ENCODE results near the gene LCN15.
"Not testable (repeated sequence)": the region's sequence is repeated elsewhere in the genome, so short reads cannot be mapped to it uniquely, and the experiment has no call there.

The LCN15 gene

DNA sequence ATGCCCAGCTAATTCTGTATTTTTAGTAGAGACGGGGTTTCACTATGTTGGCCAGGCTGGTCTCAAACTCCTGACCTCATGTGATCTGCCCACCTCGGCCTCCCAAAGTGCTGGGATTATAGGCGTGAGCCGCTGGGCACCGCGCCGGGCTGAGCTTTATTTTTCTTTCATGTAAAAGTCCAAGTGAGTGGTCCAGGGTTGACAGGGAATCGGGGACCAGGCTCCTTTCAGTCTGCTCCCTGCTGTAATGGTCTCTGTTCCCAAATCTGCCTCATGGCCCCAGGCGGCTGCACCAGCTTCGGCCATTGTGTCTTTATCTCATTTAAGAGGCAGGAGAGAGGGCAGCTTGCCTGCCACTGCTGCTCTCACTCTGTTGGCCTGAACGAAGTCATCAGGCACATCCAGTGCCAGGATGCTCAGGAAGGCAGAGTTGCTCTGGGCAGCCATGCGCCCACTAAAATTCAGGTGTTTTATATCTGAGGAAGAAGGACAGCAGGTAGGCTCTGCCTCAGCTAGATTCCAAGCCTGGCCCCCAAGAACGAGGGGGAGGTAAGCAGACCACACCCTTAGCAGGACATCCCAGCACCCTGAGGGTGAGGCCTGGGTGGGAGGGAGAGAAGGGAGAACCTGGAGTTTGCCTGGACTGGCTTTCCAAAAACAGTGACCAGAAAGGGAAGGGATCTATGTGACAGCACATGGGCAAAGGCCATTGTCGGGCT, 30.1 kb upstream of the LCN15 start:
- no peak for DNase-seq (ENCODE audit: low read depth)

DNA sequence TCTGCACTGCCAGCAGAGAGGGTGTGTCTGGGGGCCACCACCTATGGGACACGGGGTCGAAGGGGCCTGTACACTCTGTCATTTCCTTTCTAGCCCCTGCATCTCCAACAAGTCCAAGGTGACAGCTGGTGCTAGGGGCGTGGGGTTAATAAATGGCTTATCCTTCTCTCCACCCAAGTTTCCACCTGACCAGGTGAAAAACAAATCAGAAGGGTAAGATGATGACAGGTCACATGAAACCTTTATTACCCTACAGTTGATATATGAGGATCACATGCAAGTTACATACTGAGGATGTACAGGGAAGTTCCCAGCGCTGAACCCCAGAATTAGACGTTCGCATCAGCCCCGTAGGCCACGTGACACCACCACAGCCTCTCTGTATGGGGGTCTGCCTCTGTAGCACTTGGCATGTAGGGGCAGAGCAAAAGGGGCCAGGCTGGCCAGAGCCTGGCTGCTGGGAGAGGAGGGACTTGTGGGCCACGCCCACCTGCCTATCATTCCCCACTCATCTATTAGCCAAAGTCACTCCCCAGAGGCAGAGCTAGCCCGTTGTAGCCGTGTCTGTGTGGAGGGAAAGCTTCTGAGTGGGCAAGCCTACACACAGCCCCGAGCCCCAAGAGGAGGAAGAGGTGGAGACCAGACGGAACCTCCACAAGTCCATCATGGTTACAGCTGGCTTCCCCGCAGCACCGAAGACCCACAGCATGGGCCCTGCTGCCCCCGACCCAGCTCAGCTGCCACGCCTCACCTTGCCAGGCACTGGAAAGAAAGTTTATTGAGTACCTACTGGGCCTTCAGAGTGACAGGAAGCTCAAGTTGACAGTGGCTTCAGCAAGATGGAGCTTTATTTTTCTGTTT, 29.0 kb upstream of the LCN15 start:
- peak; percentile 78 for DNase-seq (ENCODE audit: low read depth)

DNA sequence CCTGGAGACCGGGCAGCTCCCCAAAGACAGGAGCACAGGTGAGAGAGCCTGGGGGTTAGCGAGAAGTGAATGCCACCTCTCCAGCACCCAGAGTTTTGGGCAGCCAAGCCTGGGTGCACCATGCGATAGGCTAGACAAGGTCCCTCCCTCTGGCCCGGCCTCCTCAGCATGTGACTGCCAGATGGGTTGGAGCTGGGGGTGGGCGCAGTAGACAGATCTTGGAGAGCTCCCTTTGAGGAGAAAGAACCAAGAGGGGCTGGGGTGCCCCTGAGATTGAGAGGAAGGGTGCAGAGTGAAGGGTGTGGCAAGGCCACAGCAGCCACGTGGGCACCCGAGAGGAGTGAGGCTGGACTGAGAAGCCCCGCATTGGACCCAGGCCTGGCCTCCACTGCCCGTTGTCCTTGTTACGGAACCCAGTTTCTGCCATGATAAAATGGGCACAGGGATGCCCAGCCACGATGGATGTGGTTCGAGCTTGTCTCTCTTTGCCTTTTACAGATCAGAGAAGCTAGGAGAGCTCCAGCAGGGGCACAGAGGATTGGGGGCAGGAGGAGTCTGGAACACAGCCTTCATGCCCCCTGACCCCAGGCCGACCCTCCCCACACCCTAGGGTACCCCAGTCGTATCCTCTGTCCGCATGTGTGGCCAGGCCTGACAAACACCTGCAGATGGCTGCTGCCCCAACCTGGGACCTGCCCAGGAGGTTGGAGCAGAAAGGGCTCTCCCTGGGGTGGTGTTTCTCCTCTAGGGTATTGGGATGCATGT, 28.2 kb upstream of the LCN15 start:
- peak; percentile 52 for DNase-seq (ENCODE audit: low read depth)

DNA sequence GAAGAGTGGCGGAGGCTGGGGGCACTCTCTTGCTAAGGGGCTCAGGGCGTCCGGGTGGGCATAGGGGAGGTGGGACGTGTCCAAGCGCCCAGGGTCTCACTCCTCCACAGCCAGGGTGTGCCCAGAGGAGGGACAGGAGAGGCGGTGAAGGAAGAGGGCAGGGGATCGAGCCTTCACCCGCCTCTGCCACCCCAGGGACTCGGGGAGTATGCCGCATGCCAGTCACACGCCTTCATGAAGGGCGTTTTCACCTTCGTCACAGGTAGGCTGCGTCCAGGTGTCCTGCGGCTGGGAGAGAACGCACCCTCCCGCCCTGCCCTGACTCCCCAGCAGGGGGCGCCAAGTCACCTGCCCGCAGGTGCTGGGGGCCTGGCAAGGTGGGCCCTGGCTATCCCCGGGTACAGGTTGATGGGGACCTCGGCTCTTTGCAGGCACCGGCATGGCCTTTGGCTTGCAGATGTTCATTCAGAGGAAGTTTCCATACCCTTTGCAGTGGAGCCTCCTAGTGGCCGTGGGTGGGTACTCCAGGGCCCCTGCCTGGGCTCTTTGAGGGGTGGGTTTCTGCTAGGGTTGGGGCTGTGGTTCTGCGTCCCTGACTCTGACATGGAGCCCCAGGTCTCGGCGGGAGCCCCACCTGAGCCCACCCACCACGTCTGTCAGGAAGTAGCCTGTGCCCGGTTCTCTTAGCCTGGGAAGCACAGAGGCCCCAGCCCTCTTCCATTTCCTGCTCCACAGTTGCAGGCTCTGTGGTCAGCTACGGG, 27.4 kb upstream of the LCN15 start:
- peak; percentile 46 for DNase-seq (ENCODE audit: low read depth)

DNA sequence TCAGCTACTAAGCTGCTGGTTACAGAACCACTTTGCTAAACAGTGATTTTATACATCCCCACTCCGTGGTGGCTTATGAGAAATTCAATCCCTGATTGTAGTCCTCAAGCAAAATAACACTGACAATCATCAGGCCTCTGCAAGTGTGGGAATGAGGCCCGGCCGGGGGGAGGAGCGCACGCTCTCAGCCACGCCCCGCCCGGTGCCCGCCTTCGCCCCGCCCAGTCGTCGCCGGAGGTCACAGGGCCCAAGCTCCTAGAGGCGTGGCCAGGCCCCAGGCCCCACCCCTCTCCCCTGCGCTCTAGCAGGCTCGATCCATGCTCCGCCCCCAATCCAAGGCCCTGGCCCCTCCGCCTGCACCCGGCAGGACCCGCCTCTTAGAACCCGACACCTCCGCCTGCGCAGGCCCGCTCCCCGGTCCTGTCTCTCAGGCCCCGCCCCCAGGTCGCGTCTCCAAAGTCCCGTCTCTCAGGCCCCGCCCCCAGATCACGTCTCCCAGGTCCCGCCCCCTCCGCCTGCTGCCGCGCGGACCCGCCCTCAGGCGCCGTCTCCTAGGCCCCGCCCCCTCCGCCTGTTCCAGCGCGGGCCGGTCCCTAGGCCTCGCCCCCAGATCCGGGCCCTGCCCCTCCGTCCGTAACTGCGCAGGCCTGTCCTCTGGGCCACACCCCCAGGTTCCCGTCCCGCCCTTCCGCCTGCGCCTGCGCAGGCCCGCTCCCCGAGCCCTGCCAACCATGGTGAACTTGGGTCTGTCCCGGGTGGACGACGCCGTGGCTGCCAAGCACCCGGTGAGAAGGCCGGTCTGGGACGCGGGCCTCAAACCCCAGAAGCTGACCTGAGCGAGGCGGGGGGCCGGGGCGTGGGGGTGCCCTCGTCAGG, 26.6 kb upstream of the LCN15 start, which contains the start of gene TMEM141:
TMEM141 (plus strand) TSS at position 705 of the 876 bp plus-strand sequence; CDS start at position 732, 27 bp downstream.
- DNase-seq (ENCODE audit: low read depth): peak; percentile 99

DNA sequence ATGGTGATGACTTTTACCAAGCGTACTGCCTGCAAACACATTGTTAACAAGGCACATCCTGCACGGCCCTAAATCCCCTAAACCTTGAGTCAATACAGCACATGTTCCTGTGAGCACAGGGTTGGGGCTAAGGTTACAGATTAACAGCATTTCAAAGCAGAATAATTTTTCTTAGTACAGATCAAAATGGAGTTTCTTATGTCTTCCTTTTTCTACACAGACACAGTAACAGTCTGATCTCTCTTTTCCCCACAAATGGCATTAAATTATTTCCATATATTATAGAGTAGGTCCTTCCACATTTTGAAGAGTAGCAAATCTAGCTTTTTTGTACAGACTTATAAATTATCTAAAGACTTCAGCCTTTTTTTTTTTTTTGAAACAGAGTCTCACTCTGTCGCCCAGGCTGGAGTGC, 25.2 kb upstream of the LCN15 start:
- DNase-seq (ENCODE audit: low read depth): no peak

DNA sequence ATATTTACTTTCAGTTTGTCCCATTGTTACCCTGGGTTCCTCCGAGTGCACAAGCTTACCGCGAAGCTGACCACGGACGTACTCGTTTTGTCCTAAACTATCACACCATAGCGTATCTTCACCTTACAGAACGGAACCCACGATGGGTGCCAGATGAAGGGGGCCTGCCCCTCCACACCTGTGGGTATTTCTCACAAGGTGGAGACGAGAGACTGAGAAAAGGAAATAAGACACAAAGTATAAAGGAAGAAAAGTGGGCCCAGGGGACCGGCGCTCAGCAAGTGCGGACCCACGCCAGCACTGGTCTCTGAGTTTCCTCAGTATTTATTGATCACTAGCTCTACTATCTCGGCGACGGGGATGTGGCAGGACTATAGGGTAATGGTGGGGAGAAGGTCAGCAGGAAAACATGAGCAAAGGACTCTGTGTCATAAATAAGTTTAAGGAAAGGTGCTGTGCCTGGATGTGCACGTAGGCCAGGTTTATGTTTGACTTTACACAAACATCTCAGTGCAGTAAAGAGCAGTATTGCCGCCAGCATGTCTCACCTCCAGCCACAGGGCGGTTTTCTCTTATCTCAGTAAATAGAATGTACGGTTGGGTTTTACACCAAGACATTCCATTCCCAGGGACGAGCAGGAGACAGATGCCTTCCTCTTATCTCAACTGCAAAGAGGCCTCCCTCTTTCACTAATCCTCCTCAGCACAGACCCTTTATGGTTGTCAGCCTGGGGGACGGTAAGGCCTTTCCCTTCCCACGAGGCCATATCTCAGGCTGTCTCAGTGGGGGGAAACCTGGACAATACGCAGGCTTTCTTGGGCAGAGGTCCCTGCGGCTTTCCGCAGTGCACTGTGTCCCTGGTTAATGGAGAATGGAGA, 24.6 kb upstream of the LCN15 start:
- DNase-seq (ENCODE audit: low read depth): peak; percentile 96

DNA sequence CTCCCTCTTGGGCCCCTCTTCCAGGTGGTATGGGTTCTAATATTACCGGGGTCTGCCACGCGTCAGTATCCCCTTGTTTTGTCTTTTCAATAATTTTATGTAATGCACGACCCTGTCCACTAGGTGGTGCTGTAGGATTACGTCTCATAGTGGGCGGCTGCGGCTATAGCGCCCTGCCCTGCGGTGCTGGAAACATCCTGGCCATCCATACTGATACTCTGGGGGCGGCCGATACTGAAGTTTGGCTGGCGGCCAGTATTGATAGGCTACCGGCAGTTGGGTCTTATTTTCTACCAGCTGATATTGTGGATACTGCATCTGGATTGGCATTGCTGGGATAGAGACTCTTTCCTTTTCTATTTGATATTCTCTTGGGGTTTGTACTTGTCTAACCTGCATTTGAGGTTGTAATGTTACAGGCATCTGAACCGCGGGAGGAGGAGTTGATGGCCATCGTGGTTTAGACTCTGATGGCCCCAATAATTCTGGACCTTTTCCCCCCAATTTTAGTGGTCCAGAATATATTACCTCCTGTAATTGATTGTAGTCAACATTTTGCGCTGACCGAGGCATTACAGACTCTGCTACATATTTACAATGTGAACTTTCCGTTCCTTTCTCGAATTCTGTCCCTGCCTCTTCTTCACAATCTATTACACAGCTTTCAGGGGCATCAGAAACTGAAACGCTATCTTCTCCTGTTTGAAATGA, 23.5 kb upstream of the LCN15 start:
- peak; percentile 48 for DNase-seq (ENCODE audit: low read depth)

DNA sequence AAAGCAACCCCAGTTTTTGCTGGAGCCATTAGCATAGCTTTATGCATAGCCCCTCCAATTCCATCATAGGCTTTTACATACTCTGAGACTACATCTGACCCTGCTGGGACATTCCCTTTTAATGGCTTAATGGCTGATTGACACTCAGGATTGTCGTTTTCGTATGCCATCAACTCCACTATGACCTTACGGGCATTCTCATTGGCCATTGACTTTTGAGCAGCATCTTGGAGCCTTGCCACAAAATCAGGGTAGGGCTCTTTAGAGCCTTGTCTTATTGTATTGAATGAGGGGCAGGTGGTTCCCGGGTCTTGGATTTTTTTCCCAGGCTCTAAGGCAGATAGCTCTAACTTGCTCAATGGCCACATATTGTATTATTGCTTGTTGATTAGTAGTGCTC, 22.7 kb upstream of the LCN15 start:
- not testable (repeated sequence) for DNase-seq (ENCODE audit: low read depth)

DNA sequence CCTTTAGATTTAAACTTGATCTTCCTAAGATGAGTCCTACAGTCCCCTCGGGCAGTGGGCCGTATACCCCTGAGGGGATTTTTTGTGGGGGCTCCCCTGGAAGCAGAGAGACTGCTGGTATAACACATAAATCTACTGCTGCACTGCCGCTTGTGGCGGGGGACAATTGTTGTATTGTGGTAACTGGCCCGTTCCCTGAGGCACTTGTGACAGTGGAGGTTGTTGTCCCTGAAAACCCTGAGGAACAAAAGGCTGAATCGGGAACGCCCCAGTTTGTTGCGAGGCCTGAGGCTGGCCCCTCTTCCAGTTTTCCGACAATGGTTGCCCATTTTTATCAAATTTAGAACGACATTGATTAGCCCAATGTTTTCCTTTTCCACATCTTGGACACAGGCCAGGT, 22.1 kb upstream of the LCN15 start:
- no peak for DNase-seq (ENCODE audit: low read depth)

DNA sequence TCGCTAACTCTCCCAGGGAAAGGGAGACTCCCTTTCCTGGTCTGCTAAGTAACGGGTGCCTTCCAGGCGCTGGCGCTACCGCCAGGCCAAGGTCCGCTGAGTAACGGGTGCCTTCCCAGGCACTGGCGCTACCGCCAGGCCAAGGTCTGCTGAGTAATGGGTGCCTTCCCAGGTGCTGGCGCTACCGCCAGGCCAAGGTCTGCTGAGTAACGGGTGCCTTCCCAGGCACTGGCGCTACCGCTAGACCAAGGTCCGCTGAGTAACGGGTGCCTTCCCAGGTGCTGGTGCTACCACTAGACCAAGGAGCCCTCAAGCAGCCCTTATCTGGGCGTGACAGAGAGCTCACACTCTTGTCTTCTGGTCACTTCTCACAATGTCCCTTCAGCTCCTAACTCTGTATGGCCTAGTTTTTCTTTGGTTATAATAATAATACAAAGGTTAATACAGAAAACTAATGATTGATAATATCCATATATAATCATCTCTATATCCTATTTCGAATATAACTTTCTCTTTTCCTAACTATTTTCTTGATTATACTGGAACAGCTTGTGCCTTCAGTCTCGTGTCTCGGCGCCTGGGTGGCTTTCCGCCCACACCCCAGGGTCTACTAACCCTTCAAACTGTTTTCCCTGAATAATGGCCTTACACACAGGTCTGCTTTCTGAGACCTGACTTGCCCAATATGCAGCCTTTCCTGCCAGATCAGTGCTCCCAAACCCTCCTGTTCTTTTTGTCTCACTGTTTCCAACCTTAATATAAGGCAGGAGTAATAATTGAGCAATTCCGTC, 21.4 kb upstream of the LCN15 start:
- DNase-seq (ENCODE audit: low read depth): not testable (repeated sequence)

DNA sequence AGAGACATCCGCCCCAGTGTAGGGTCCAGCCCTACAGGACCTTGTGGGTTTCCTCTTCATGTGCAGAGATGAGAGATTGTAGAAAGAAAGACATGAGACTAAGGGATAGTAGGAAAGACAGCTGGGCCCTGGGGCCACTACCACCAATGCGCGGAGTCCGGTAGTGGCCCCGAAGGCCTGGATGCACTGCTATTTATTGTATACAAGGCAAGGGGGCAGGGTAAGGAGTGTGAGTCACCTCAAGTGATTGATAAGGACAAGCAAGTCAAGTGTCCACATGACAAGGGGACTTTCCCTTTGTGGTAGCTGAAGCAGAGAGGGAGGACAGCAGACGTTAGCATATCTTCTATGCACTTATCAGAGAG, 20.7 kb upstream of the LCN15 start:
- no peak for DNase-seq (ENCODE audit: low read depth)

DNA sequence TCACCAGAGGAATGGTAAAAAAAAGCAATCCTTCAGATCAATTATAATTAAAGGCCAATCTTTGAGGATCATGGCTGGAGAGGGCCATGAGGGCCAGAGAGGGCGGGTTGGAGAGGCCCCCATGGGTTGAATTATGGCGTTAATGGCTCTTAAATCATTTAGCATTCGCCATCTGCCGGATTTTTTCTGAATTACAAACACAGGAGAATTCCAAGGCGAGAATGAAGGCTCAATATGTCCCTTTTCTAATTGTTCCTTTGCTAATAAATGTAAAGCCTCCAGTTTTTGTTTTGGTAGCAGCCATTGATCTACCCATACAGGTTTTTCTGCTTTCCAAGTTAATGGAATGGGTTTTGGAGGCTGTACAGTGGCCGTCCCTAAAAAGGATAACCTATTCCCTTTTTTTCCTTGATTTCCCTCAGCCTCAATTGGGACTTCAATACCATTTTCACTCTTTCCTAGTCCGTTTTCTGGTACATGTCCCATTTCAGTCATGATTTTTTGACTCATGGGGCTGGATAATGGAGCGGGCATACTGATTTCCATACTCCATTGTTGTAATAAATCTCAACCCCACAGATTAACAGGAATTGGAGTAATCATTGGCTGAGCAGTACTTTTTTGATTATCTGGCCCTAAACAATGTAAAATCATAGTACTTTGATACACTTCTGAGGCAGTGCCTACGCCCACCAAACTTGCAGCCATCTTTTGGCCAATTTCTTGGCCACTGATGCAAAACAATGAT, 20.1 kb upstream of the LCN15 start:
- DNase-seq (ENCODE audit: low read depth): no peak

DNA sequence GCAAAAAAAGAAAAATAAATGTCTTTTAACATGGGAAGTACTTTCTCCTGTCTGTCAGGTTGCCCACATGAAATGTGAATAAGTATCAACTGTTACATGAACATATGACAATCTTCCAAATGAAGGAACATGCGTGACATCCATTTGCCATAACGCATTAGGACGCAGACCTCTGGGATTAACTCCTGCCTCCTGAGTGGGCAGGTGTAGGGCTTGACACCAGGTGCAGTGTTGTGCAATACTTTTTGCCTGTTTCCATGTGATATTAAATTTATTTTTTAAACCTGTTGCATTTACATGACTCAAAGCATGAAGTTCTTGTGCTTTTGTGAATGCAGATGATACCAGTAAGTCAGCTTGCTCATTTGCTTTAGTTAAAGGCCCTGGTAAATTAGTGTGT, 18.1 kb upstream of the LCN15 start:
- DNase-seq (ENCODE audit: low read depth): no peak

DNA sequence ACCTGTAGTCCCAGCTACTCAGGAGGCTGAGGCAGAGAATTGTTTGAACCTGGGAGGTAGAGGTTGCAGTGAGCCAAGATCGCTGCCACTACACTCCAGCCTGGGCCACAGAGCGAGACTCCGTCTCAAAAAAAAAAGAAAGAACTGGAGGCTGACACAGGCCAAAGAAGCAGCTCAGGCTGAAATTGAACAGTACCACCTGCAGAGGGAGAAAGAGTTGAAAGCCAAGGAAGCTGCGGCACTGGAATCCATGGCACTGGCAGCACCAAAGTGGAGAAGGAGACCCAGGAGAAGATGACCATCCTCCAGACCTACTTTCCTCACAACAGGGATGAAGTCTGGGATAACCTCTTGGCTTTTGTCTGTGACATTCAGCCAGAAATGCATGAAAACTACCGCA, 15.5 kb upstream of the LCN15 start:
- DNase-seq (ENCODE audit: low read depth): no peak

DNA sequence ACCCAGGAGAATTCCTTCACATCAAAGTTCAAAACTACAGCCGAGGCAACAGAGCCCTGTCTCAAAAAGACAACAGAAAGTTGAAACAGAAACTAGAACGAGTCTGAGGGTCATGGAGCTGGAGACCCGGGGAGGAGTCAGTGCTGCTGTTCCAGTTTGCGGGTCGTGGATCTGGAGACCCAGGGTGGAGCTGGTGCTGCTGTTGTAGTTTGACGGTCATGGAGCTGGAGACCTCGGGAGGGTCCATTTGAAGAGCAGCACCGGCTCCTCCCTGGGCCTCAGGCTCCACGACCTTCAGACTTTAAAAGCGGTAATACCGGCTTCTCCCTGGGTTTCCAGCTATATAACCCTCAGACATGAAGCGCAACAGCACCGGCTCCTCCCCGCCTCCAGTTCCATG, 13.0 kb upstream of the LCN15 start:
- DNase-seq (ENCODE audit: low read depth): no peak

DNA sequence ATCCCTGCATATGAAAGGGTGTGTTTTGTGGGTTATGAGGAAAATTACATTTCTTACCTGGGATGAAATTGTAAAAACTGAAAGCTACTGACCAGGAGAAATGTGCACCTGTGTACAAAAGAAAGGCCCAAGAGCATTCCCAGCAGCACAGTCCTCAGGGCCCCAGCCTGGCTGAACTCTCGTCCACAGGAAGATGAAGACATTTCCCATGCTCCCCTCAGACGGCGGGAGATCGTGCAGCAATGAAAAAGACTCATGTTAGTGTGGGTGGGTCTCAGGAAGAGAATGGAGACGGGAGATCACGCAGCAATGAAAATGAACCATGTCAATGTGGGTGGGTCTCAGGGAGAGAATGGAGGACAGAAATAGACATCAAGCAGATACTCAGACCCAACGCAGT, 12.6 kb upstream of the LCN15 start:
- DNase-seq (ENCODE audit: low read depth): no peak

DNA sequence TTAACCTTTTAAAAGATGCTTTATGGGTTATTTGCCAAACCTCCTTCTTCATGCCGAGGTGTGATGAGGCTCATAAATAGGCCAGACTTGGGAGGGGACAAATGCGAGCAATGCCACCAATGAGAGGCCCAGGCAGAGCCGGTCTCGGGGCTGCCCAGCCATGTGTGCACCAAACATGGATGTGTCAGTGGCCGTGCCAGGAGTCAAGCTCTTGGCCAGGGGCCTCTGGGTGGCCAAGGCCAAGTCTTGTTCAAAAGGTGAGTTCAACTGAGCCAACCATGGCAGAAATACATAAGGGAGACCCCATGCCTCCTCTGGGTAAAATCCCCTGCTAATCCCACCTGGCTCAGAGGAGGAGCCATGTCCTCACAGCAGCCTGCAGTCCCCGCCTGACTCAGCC, 10.9 kb upstream of the LCN15 start:
- DNase-seq (ENCODE audit: low read depth): no peak
